Measurements from ENCODE around the gene ANO8. TPM values are rescaled to one million over a fixed set of nuclear protein-coding genes. Genes with fewer than 3 reads are reported as not detected.
"Not testable (repeated sequence)": the region's sequence is repeated elsewhere in the genome, so short reads cannot be mapped to it uniquely, and the experiment has no call there.

The ANO8 gene
- polyA plus RNA-seq, 1 donor: 13.3 TPM

DNA sequence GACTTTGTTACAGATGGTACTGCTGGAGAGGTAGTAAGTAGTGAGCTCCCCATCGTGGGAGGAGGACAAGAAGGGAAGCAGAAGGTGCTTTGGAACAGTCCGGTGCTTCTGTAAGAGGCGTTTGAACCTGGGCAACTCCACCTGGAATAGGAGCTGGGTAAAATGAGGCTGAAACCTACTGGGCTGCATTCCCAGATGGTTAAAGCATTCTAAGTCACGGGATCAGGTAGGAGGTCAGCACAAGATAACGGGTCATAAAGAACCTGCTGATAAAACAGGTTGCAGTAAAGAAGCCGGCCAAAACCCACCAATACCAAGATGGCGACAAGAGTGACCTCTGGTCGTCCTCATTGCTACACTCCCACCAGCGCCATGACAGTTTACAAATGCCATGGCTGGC, 47.9 kb downstream of the ANO8 start:
- DNase-seq: no peak

DNA sequence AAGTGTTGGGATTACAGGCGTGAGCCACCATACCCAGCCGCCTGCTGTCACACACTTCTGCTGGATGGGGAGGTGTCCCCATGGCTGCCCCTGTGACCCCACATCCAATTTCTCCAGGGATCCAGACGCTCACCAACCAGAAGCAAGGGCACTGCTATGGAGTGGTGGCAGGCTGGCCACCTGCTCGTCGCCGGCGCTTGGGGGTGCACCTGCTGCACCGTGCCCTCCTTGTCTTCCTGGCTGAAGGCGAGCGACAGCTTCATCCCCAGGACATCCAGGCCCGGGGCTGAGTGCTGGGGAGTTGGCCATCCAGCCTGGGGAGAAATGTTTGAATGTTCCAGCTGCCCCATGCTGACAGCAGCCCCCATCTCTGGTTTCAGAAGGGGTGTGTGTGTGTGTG, 48.4 kb downstream of the ANO8 start:
- no peak for DNase-seq

DNA sequence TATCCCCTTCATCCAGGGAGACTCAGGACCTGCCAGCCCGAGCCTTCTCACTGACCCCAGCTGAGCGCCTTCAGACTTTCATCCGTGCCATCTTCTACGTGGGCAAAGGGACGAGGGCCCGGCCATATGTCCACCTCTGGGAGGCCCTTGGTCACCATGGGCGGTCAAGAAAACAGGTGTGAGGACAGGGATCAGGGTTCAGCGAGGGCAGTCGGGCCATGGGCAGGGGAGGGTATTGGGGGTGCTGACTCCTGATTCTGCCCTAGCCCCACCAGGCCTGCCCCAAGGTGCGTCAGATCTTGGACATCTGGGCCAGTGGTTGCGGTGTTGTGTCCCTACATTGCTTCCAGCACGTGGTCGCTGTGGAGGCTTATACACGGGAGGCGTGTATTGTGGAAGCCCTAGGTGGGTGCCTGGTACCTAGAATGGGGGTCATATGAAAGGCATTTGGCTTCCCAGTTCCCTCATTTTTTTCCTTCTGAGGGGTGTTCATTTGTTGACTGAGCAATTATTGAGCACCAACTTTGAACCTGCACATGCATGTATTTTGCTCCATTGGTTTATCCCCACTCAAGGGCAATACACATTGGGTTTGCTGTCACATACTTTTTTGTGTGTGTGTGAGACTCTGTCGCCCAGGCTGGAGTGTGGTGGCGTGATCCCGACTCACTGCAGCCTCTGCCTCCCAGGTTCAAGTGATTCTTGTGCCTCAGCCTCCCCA, 49.1 kb downstream of the ANO8 start:
- DNase-seq: no peak

- no peak for DNase-seq
Observed at GRCh38 chr19:17283504-17283996, 51.1 kb downstream of the ANO8 start.

DNA sequence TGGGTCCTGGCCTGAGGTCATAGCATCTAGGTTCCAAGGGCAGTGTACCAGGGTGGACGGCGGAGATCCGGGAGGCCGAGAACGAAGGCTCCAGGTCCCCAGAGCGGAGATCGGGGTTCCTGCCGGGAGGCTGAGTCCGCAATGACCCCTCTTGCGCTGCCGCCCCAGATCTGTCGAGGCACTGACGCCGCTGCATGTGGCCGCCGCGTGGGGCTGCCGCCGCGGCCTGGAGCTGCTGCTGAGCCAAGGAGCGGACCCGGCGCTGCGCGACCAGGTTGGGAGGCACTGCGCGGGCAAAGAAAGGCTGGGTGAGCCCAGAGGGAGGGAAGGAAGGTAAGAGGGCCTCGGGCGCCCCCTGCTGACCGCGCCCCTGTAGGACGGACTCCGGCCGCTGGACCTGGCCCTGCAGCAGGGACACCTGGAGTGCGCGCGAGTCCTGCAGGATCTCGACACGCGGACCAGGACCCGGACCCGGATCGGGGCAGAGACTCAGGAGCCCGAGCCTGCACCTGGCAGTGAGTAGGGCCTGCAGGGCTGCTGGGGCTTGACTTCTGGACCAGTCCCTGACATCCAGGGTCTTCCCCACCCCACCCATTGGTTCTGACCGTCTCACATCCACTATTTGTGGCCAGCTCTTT, 52.0 kb downstream of the ANO8 start:
- DNase-seq: peak; percentile 76

GRCh38 chr19:17281391-17282304, 53.0 kb downstream of the ANO8 start, which contains the start of gene ANKLE1:
ANKLE1 (plus strand) TSS chr19:17281901; CDS start chr19:17281921, 20 bp downstream.
- DNase-seq: no peak

DNA sequence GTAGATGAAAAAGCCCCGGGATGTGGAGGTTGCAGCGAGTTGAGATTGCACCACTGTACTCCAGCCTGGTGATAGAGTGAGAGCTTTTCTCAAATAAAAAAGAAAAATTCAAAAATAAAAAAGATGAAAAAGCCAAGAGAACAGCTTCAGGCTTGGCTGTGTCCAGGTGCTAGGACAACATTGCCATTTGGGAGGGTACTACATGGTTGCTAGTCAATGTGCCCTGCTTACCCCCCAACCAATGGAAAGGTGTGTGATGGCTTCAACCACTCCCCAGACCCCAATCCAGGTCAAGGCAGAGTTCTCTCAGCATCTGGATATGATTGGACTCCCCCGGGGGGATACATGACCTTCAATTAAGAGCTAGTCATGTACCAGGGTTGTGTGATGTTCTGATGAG, 55.2 kb downstream of the ANO8 start:
- DNase-seq: no peak

DNA sequence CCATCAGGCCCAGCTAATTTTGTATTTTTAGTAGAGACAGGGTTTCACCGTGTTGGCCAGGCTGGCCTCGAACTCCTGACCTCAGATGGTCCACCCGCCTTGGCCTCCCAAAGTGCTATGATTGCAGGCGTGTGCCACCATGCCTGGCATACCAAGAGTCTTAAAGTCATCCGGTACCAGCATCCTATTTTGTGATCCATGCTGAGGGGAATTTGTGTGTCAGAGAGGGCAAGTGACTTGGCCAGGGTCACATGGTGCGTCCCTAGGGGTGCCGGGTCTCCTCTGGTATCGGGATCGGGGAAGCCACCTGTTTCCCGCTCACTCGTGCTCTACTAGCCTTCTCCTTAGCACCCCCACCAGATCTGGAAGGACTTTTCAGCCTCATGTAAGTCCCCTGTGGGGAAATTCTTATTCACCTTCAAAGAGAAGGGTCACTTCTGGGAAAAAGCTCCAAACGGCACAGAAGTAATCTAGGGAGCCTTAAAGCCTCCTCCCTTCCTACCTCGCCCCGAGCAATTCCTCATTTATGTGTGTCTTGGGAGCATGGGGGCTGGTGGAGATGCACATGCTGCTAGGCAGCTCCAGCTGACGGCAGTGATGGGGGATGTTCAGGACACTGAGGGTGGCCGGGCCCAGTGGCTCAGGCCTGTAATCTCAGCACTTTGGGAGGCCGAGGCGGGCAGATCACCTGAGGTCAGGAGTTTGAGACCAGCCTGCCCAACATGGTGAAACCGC, 59.0 kb downstream of the ANO8 start:
- no peak for DNase-seq

GRCh38 chr19:17274892-17275291, 59.8 kb downstream of the ANO8 start:
- DNase-seq: not testable (repeated sequence)

Other genes with a start within 250 kb of the ANO8 start
- gene USE1, start 119.5 kb downstream of the ANO8 start, polyA plus RNA-seq (ENCODE audit: insufficient read length): 25.1 TPM
- 18.4 TPM for gene OCEL1, start 108.6 kb downstream of the ANO8 start, polyA plus RNA-seq (ENCODE audit: insufficient read length)
- gene NR2F6, start 88.9 kb downstream of the ANO8 start, polyA plus RNA-seq (ENCODE audit: insufficient read length): 33.4 TPM
- 5.4 TPM for gene USHBP1, start 70.1 kb downstream of the ANO8 start, polyA plus RNA-seq (ENCODE audit: insufficient read length)
- 98.8 TPM for gene BABAM1, start 67.4 kb downstream of the ANO8 start, polyA plus RNA-seq (ENCODE audit: insufficient read length)
- 1.5 TPM for gene ANKLE1, start 53.0 kb downstream of the ANO8 start, polyA plus RNA-seq (ENCODE audit: insufficient read length)
- gene ABHD8, start 31.4 kb downstream of the ANO8 start, polyA plus RNA-seq (ENCODE audit: insufficient read length): 7.2 TPM
- gene MRPL34, start 29.0 kb downstream of the ANO8 start, polyA plus RNA-seq (ENCODE audit: insufficient read length): 43.5 TPM
- 29.3 TPM for gene DDA1, start 25.3 kb downstream of the ANO8 start, polyA plus RNA-seq (ENCODE audit: insufficient read length)
- gene GTPBP3, start 2.7 kb upstream of the ANO8 start, polyA plus RNA-seq (ENCODE audit: insufficient read length): 25.1 TPM
- 123 TPM for gene PLVAP, start 42.5 kb upstream of the ANO8 start, polyA plus RNA-seq (ENCODE audit: insufficient read length)
- 4.5 TPM for gene CCDC194, start 59.3 kb upstream of the ANO8 start, polyA plus RNA-seq (ENCODE audit: insufficient read length)
- gene BST2, start 70.8 kb upstream of the ANO8 start, polyA plus RNA-seq (ENCODE audit: insufficient read length): 104 TPM
- 50.5 TPM for gene MVB12A, start 85.2 kb upstream of the ANO8 start, polyA plus RNA-seq (ENCODE audit: insufficient read length)
- gene TMEM221, start 113.8 kb upstream of the ANO8 start, polyA plus RNA-seq (ENCODE audit: insufficient read length): 2.9 TPM
- 0.35 TPM for gene NXNL1, start 126.1 kb upstream of the ANO8 start, polyA plus RNA-seq (ENCODE audit: insufficient read length)
- 13.9 TPM for gene SLC27A1, start 135.7 kb upstream of the ANO8 start, polyA plus RNA-seq (ENCODE audit: insufficient read length)
- 54.6 TPM for gene PGLS, start 176.8 kb upstream of the ANO8 start, polyA plus RNA-seq (ENCODE audit: insufficient read length)
- 51.0 TPM for gene COLGALT1, start 220.8 kb upstream of the ANO8 start, polyA plus RNA-seq (ENCODE audit: insufficient read length)